WI38 (cell line): ENCODE results near the gene RMDN2.

Source experiments
- H3K4me3 ChIP-seq: 2 replicates; pipeline ENCODE4 v1.5.1; 2011; ENCODE audit warnings: low read depth, mild to moderate bottlenecking, control low read depth, low read length
- CTCF ChIP-seq: IDR thresholded peaks from 2 replicates; pipeline ENCODE4 v1.5.1; 2012; ENCODE audit warnings: low read depth, mild to moderate bottlenecking, control low read depth, low read length

Gene RMDN2

GRCh38 chr2:38057651-38058410, 132.7 kb downstream of the RMDN2 start:
- H3K4me3 ChIP-seq, result no peak overlapping the region
- no peak for TF ChIP-seq CTCF

- TF ChIP-seq CTCF, result no peak
- H3K4me3 ChIP-seq, result no peak overlapping the region
These were observed 135.3 kb downstream of the RMDN2 start for GRCh38 chr2:38060236-38061018.

DNA sequence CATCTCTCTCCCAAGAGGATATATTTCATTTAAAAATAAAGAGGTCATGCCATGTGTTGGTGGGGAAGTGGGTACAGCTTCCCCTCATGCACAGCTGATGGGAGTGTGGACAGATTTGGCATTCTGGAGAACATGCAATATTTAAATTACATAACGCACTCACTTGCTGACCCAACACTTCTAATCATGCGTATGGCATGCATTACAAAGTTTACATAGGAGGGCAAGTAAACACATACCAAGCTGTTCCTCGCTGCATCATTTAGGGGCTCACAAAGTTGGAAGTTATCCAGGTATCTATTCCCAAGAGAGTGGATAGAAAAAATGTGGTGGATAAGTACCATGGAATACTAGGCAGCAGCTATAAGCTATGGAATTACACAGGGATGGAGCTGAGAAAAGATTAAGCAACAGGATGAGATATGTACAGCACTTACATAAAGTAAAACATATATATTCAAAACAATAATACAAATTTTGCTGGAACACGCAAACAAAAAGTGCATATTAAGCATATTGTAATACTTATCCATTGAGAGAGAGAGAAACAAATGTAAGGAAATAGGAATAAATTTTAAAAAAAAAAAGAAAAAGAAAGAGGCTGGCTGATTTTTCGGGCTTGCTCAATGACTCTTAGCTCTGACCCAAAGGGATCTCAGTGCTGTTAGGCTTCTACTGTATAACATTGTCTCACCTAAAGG, 139.9 kb downstream of the RMDN2 start:
- no peak overlapping the region for H3K4me3 ChIP-seq
- no peak for TF ChIP-seq CTCF

GRCh38 chr2:38065502-38066135, 140.5 kb downstream of the RMDN2 start:
- TF ChIP-seq CTCF, result no peak
- H3K4me3 ChIP-seq, result no peak overlapping the region

DNA sequence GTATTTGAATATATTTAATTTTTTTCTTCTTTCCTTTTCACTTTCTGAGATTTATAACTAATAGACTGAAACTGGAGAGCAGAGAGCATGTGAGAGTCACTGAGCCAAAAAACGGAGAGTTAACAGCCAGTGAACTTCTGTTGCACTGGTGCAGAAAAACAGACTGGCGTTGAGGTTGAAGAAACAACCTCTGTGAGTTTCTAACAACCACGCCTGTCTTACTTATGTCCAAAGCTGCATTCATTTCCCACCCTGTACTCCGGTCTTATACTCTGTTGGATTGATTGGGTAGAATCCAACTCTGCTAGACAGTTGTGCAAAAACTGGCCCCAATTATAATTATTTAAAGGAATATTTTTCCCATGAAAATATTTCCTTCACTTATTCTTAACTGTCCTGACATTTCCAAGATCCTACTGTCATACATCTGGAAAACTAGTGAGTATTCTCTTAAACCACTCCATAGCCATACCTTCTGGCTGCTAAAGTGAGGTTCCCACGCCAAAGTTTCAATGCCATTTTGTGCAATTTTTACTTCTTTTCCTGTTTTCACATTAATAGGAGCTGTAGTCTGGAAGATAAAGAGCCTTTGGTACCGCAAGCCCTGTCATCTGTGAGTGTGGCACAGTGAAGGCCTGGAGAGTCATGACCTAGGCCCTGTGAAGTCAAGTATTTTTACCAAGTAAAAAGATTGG, 141.5 kb downstream of the RMDN2 start:
- no peak for TF ChIP-seq CTCF
- H3K4me3 ChIP-seq, result no peak overlapping the region
